Left colon (tissue), 2 donors: ENCODE data around the gene HEATR5A. TPM values are rescaled to one million over a fixed set of nuclear protein-coding genes. Genes with fewer than 3 reads are reported as not detected.

ENCODE experiments used
- ATAC-seq: fragments of 200-7000 bp; cut with Tn5 transposase; one replicate; pipeline ENCODE4 v1.9.1; 2020; ENCODE audit warnings: mild to moderate bottlenecking, moderate library complexity
- DNase-seq, 2 donors: peaks; one replicate each; pipeline ENCODE4 v3.0.0-alpha.2; 2020
- intact Hi-C, 2 donors: fragments of 100-400 bp; cut with DNase I in 1 of 2; cut with micrococcal nuclease in 1 of 2; formaldehyde crosslinking; loops; one replicate each; pipeline versions ENCODE4 v1.11.2 to v1.14.0; 2022; cut with DNase I, micrococcal nuclease
- total RNA-seq, 2 donors: library from RNA; stranded (reverse); fragmentation: NEBNext Ultra II Directional; extraction: Animal tissue kit (Norgen Biotek cat#: 25700); gene quantifications; one replicate each; pipeline ENCODE4 v1.2.1, GENCODE V29; 2021
- donor health status: DM: no; HTN: no; CAD: no.
- donor health status: DM: yes; HTN: yes; CAD: no.

HEATR5A gene
- total RNA-seq, 2 donors from 2014 or later, result 60.4 to 69.6 TPM

GRCh38 chr14:31430634-31431264 lies 10.4 kb upstream of the HEATR5A start:
- ATAC-seq (no peak), DNase-seq (no peak)
- intact Hi-C loops, result no loop called here

- intact Hi-C loops, result no loop called here
- ATAC-seq, result no peak
Observed at GRCh38 chr14:31429791-31430190, 9.4 kb upstream of the HEATR5A start.

GRCh38 chr14:31428011-31428410 lies 7.7 kb upstream of the HEATR5A start:
- intact Hi-C loops, result no loop called here
- DNase-seq (no peak), ATAC-seq (no peak)

More at GRCh38 chr14:31429791-31430190, 9.4 kb upstream of the HEATR5A start:
- no peak for DNase-seq

- DNase-seq, result no peak
- no peak for ATAC-seq
- intact Hi-C loops, result no loop called here
Observed at GRCh38 chr14:31426663-31427062, 6.3 kb upstream of the HEATR5A start.

GRCh38 chr14:31425905-31426304 lies 5.6 kb upstream of the HEATR5A start:
- DNase-seq (no peak), ATAC-seq (no peak)
- intact Hi-C loops, result no loop called here

GRCh38 chr14:31421200-31421599 lies 850 bp upstream of the HEATR5A start:
- no peak for ATAC-seq
- intact Hi-C loops, result no loop called here
- no peak for DNase-seq

- peak; percentile 84 to 85 for DNase-seq
- ATAC-seq, result peak; percentile 86
- intact Hi-C loops, result no loop called here
Observed at GRCh38 chr14:31419967-31420318, 407 bp downstream of the HEATR5A start.

GRCh38 chr14:31419179-31419966 lies 977 bp downstream of the HEATR5A start:
- DNase-seq, result no peak
- intact Hi-C loops, result no loop called here
- no peak for ATAC-seq

GRCh38 chr14:31418440-31418839 lies 1.9 kb downstream of the HEATR5A start:
- DNase-seq, result no peak
- intact Hi-C loops, result no loop called here
- no peak for ATAC-seq

- intact Hi-C loops, result no loop called here
- no peak for ATAC-seq
- no peak for DNase-seq
Observed at GRCh38 chr14:31414190-31414833, 6.0 kb downstream of the HEATR5A start.

GRCh38 chr14:31411218-31411727 lies 9.1 kb downstream of the HEATR5A start:
- ATAC-seq, result no peak
- intact Hi-C loops, result no loop called here

GRCh38 chr14:31410048-31410650 lies 10.2 kb downstream of the HEATR5A start:
- no peak for ATAC-seq
- intact Hi-C loops, result no loop called here
- DNase-seq, result no peak

More at GRCh38 chr14:31411218-31411727, 9.1 kb downstream of the HEATR5A start:
- DNase-seq, result no peak

GRCh38 chr14:31408421-31408820 lies 11.9 kb downstream of the HEATR5A start:
- ATAC-seq, result no peak
- DNase-seq, result no peak
- intact Hi-C loops, result no loop called here

GRCh38 chr14:31405599-31406232 lies 14.6 kb downstream of the HEATR5A start:
- ATAC-seq (peak; percentile 44), DNase-seq (no peak)
- intact Hi-C loops, result no loop called here

- no peak for DNase-seq
- intact Hi-C loops, result no loop called here
- ATAC-seq, result no peak
Observed at GRCh38 chr14:31405106-31405505, 15.2 kb downstream of the HEATR5A start.

GRCh38 chr14:31403707-31404106 lies 16.6 kb downstream of the HEATR5A start:
- DNase-seq (no peak), ATAC-seq (no peak)
- intact Hi-C loops, result no loop called here

GRCh38 chr14:31402764-31403439 lies 17.4 kb downstream of the HEATR5A start:
- DNase-seq (no peak), ATAC-seq (peak; percentile 78)
- intact Hi-C loops, result no loop called here

- intact Hi-C loops, result no loop called here
- no peak for DNase-seq
- ATAC-seq, result peak; percentile 73
Observed at GRCh38 chr14:31401369-31401932, 18.9 kb downstream of the HEATR5A start.
